Posterior cingulate gyrus (tissue), 11 donors: ENCODE measurements around the gene BTBD9.

ENCODE experiments used
- DNase-seq, 10 donors: peaks; one replicate each; pipeline versions ENCODE4 v3.0.0 to v3.0.0-alpha.2; 2020 to 2021; ENCODE audit warnings: mixed read lengths in 3 of 10
- intact Hi-C: fragments of 100-400 bp; cut with DNase I; formaldehyde crosslinking; loops from one replicate; pipeline ENCODE4 v1.15.1; 2023

The BTBD9 gene

DNA sequence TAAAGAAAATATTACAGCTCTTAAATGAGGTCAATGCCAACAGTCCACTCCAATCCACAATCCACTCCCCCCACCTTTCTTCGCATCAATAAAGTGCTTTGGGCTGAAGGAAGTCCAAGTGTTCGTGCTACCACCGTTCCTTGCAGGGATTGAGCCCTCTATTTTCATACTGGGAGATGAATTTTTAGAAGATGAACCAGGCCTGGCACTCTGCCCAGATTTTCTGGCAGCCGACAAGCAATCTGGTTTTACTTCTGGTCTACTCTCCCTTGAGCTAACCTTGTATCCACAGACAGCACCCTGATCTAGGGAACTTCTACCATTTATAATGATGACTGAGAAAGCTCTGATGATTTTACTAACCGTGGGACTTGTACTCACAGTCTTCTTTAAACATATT is 72.3 kb downstream of the BTBD9 start:
- peak; percentile 32 to 91 (median 62) for DNase-seq

DNA sequence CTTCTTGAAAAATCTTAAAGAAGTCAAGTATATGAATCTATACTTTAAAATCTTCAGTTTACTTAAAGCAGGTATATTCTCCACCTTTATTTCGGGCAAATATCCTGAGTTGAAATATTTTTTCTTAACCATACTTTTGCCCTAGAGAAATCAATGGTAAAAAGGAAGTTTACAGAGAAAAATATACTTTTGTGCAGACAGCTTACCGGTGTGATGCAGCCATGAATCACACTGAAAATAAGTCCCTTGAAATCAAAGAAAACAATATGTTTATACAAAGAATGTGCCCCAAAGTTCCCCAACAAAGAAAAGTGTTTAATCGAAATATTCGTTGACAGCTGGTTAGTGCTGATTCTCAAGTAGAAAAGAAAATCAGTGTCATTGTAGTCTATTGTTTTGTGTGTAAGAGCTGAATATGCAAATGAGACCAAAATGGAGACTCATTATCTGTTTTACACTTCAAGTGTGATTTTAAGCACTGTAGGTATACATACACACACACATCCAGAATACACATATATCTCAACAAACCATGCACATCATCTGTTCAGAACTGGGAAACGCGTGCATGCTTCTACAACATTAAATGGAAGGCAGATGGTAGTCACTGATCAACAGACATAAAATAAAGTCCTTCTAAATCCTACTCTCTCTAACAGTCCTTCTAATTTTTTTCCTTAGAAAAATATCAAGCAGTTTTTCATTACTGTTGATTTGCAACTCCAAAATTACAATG is 73.3 kb downstream of the BTBD9 start:
- intact Hi-C loops, result loop anchor here (5.0 kb wide), 1 partner anchor 69 kb away; no protein-coding TSS in a partner anchor
- DNase-seq, result no peak

More for the DNA sequence above, 72.3 kb downstream of the BTBD9 start:
- intact Hi-C loops, result loop anchor here (5.0 kb wide), 1 partner anchor 70 kb away; no protein-coding TSS in a partner anchor

DNA sequence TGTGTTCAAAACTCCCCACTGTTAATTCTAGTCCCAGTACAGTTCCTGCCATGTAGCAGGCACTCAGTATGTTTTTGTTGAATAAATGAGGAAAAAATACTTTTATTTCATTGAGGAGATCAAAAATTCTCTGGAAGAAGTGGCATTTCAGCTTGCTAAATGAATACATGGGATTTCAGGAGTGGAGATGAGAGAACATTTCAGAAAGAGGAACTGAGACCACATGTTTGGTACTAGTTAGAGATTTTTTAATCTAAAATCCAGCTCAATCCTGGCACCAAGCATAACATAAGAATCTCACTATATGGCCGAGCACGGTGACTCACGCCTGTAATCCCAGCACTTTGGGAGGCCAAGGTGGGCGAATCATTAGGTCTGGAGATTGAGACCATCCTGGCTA is 75.4 kb downstream of the BTBD9 start:
- intact Hi-C loops, result no loop called here
- DNase-seq, result no peak

GRCh38 chr6:38555606-38556005 is 84.1 kb downstream of the BTBD9 start:
- intact Hi-C loops, result no loop called here
- no peak for DNase-seq

- intact Hi-C loops, result no loop called here
- DNase-seq, result no peak
Measured at GRCh38 chr6:38554700-38555413, 84.9 kb downstream of the BTBD9 start.

GRCh38 chr6:38554014-38554413 is 85.7 kb downstream of the BTBD9 start:
- DNase-seq, result no peak
- intact Hi-C loops, result no loop called here

DNA sequence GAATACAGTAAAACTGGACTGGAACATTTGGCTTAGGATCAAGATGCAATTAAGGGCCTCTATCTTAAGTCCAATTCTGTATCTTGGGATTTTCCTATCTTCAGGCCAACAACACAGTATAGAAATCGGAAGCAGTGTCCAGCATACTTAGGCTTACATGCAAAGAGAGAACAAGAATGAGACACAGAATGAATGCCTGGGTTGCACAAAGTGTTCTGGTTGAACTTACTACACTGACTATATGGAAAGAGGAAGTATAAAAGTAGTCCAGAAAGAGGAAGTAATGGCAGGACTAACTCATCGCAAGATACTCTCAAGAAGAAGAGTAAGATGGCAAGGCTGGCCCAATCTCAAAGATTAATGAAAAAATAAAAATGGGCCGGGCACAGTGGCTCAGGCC is 87.6 kb downstream of the BTBD9 start:
- intact Hi-C loops, result no loop called here
- no peak for DNase-seq

DNA sequence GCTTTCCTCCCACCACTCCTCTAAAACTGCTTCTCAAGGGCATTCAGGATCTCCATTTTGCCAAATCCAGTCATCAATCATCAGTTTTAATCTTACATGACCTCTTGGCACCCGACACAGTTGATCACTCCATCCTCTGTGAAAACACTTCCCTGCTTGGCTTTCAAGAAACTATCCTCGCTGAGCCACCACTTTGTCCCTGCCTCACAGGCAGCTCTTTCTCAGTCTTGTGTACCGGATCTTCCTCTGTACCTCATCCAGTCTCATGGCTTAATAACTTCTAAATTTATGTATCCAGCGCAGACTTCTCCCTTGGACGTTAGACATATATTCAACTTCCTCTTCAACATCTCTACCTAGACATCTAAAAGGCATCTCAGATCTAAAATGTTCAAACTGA is 89.9 kb downstream of the BTBD9 start:
- intact Hi-C loops, result no loop called here
- DNase-seq, result no peak

GRCh38 chr6:38549180-38549579 is 90.5 kb downstream of the BTBD9 start:
- DNase-seq, result no peak
- intact Hi-C loops, result no loop called here

DNA sequence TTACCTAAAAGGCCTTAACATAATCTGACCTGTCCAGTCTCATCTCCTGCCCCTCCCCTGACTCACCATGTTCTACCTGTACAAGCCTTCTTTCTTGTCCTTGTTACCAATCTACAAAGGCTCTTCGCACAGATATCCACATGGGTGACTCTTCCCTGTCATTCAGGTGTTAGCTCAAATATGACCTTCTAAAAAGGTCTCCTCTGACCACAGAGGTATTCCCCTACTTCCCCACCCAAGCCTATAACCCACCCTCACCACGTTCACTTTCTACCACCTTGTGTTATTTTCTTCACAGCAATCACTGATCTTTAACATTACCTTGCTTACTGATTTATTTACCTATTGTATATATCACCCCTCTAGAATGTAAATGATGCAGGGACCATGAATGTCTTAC is 96.7 kb downstream of the BTBD9 start:
- DNase-seq, result no peak
- intact Hi-C loops, result no loop called here

DNA sequence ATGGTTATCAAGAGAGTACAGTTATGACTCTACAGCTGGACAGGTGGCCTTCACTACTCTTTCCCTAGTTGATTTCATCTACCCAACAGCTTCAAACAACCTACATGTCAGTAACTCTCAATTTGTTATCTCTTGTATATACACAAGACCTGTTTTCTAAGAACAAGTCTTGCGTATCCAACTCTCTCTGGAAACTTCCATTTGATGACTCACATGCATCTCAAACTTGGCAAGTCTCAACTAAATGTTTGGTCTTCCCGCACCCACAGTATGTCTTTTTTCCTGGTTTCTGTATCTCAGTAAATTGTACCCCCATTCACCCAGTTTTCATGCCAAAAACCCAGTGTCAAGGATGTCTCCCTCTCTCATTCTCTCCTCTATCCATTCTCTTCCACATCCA is 97.7 kb downstream of the BTBD9 start:
- intact Hi-C loops, result no loop called here

GRCh38 chr6:38533064-38533463 is 106.7 kb downstream of the BTBD9 start:
- no peak for DNase-seq
- intact Hi-C loops, result no loop called here

More for the DNA sequence above, 97.7 kb downstream of the BTBD9 start:
- DNase-seq, result no peak

- intact Hi-C loops, result no loop called here
- no peak for DNase-seq
Measured at GRCh38 chr6:38531134-38531533, 108.6 kb downstream of the BTBD9 start.

- DNase-seq, result peak in 4 of 10 donors; percentile 10 to 78 (median 24)
- intact Hi-C loops, result no loop called here
Measured at GRCh38 chr6:38528196-38528965, 111.3 kb downstream of the BTBD9 start.

DNA sequence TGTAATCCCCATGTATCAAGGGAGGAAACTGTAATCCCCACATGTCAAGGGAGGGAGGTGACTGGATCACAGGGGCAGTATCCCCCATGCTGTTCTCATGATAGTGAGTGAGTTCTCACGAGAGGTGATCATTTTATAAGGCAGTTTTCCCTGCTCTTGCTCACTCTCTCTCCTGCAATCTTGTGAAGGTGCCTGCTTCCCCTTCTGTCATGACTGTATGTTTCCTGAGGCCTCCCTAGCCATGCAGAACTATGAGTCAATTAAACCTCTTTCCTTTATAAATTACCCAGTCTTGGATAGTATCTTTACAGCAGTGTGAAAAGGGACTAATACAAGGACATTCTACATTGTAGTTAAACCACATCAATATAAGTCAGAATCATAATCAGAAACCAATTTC is 112.4 kb downstream of the BTBD9 start:
- no peak for DNase-seq
- intact Hi-C loops, result no loop called here

- no peak for DNase-seq
- intact Hi-C loops, result no loop called here
Measured at GRCh38 chr6:38525888-38526287, 113.8 kb downstream of the BTBD9 start.

GRCh38 chr6:38524436-38525145 is 115.1 kb downstream of the BTBD9 start:
- no peak for DNase-seq
- intact Hi-C loops, result no loop called here

GRCh38 chr6:38522322-38522721 is 117.4 kb downstream of the BTBD9 start:
- intact Hi-C loops, result no loop called here
- DNase-seq, result no peak

- intact Hi-C loops, result no loop called here
- DNase-seq, result no peak
Measured at GRCh38 chr6:38518511-38519304, 121.0 kb downstream of the BTBD9 start.

DNA sequence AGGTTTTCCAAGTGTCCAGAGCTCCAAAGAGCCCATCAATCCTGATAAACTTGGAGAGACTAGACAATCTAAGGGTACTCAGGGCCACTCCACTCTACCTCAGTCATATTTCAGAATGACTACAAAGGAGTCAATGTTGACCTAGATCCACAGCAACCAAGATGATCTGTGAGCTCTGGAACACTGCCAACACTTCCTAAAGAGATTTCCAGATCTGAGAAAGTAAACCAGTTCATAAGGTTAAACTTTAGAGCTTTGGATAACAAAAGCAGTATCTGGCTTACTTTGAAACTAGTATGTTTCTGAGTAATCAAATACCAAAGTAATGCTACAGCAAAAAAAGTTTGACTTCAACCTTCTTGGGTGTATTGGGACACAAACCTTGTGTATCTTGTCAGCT is 122.7 kb downstream of the BTBD9 start:
- DNase-seq, result no peak
- intact Hi-C loops, result no loop called here
